Mesothelial cell of epicardium (in vitro differentiated cells): ENCODE data around the gene CEPT1. TPM values are rescaled to one million over a fixed set of nuclear protein-coding genes. Genes with fewer than 3 reads are reported as not detected.

Source experiments
- DNase-seq, 2 experiments: peaks; one replicate each; pipeline ENCODE4 v3.0.0; 2021; ENCODE audit warnings: low spot score in 2 of 2; ENCODE audit not compliant: unreplicated experiment in 2 of 2
- H3K27ac Mint-ChIP-seq: 2 replicates; pipeline ENCODE4 v1.8.0; 2021; ENCODE audit warnings: mixed read lengths
- H3K27me3 Mint-ChIP-seq: 2 replicates; pipeline ENCODE4 v1.8.0; 2021; ENCODE audit warnings: low read depth, mixed read lengths
- H3K36me3 Mint-ChIP-seq: 2 replicates; pipeline ENCODE4 v1.8.0; 2021; ENCODE audit warnings: mixed read lengths
- H3K4me1 Mint-ChIP-seq: 2 replicates; pipeline ENCODE4 v1.8.0; 2021; ENCODE audit warnings: mixed read lengths
- H3K4me3 Mint-ChIP-seq: 2 replicates; pipeline ENCODE4 v1.8.0; 2021; ENCODE audit warnings: mild to moderate bottlenecking, moderate library complexity, mixed read lengths
- H3K9me3 Mint-ChIP-seq: 2 replicates; pipeline ENCODE4 v1.8.0; 2021; ENCODE audit warnings: mixed read lengths
- CTCF ChIP-seq: fragments of 200-600 bp; sonication (generic); IDR thresholded peaks from one replicate; pipeline ENCODE4 v1.5.0; 2021; ENCODE audit warnings: antibody characterized with exemption; ENCODE audit not compliant: unreplicated experiment
- total RNA-seq: library from RNA; stranded (reverse); gene quantifications from 3 replicates; pipeline ENCODE4 v1.2.1, GENCODE V29; 2021

CEPT1 gene
- total RNA-seq, 1 donor from 2014 or later = 38.9 TPM

GRCh38 chr1:111162488-111162880 lies 22.5 kb downstream of the CEPT1 start:
- H3K4me1 Mint-ChIP-seq = peaks cover 10% of the 10 kb centered on the region
- peaks cover 8% of the 10 kb centered on the region for H3K36me3 Mint-ChIP-seq
- no peak overlapping the region for H3K4me3 Mint-ChIP-seq
- TF ChIP-seq CTCF = no peak
- H3K27ac Mint-ChIP-seq = peak overlapping the region; percentile 54
- no peaks in the 10 kb centered on the region for H3K27me3 Mint-ChIP-seq
- H3K9me3 Mint-ChIP-seq = no peaks in the 10 kb centered on the region
- DNase-seq = no peak

- Mint-ChIP-seq H3K27ac (no peak overlapping the region), H3K4me1 (peaks cover 10% of the 10 kb centered on the region), H3K4me3 (no peak overlapping the region), H3K27me3 (no peaks in the 10 kb centered on the region), H3K9me3 (no peaks in the 10 kb centered on the region), H3K36me3 (peaks cover 12% of the 10 kb centered on the region)
- no peak for DNase-seq
- TF ChIP-seq CTCF = no peak
Measured at GRCh38 chr1:111163363-111163762, 23.3 kb downstream of the CEPT1 start.

GRCh38 chr1:111164151-111164550 lies 24.1 kb downstream of the CEPT1 start:
- peaks cover 10% of the 10 kb centered on the region for H3K4me1 Mint-ChIP-seq
- H3K27ac Mint-ChIP-seq = no peak overlapping the region
- no peak overlapping the region for H3K4me3 Mint-ChIP-seq
- TF ChIP-seq CTCF = no peak
- H3K9me3 Mint-ChIP-seq = no peaks in the 10 kb centered on the region
- no peak for DNase-seq
- no peaks in the 10 kb centered on the region for H3K27me3 Mint-ChIP-seq
- peaks cover 12% of the 10 kb centered on the region for H3K36me3 Mint-ChIP-seq

- peaks cover 29% of the 10 kb centered on the region for H3K36me3 Mint-ChIP-seq
- H3K27me3 Mint-ChIP-seq = no peaks in the 10 kb centered on the region
- TF ChIP-seq CTCF = no peak
- H3K27ac Mint-ChIP-seq = no peak overlapping the region
- no peak for DNase-seq
- no peaks in the 10 kb centered on the region for H3K4me1 Mint-ChIP-seq
- H3K4me3 Mint-ChIP-seq = no peak overlapping the region
- no peaks in the 10 kb centered on the region for H3K9me3 Mint-ChIP-seq
Measured at GRCh38 chr1:111172463-111172862, 32.4 kb downstream of the CEPT1 start.

GRCh38 chr1:111174070-111174469 lies 34.0 kb downstream of the CEPT1 start:
- no peak for TF ChIP-seq CTCF

GRCh38 chr1:111175349-111175748 lies 35.3 kb downstream of the CEPT1 start:
- H3K4me3 Mint-ChIP-seq = no peak overlapping the region
- H3K4me1 Mint-ChIP-seq = no peaks in the 10 kb centered on the region
- no peak overlapping the region for H3K27ac Mint-ChIP-seq
- H3K36me3 Mint-ChIP-seq = peaks cover 28% of the 10 kb centered on the region
- TF ChIP-seq CTCF = no peak
- H3K27me3 Mint-ChIP-seq = no peaks in the 10 kb centered on the region
- no peaks in the 10 kb centered on the region for H3K9me3 Mint-ChIP-seq
- no peak for DNase-seq

More at GRCh38 chr1:111174070-111174469, 34.0 kb downstream of the CEPT1 start:
- DNase-seq = no peak
- Mint-ChIP-seq H3K27ac (no peak overlapping the region), H3K36me3 (peaks cover 24% of the 10 kb centered on the region), H3K4me3 (no peak overlapping the region), H3K27me3 (no peaks in the 10 kb centered on the region), H3K4me1 (no peaks in the 10 kb centered on the region), H3K9me3 (no peaks in the 10 kb centered on the region)
